ENCODE results near the gene TMEM131L. TPM values are rescaled to one million over a fixed set of nuclear protein-coding genes. Genes with fewer than 3 reads are reported as not detected.

TMEM131L gene
- total RNA-seq, 1 experiment from 2014 or later, result 14.6 TPM

DNA sequence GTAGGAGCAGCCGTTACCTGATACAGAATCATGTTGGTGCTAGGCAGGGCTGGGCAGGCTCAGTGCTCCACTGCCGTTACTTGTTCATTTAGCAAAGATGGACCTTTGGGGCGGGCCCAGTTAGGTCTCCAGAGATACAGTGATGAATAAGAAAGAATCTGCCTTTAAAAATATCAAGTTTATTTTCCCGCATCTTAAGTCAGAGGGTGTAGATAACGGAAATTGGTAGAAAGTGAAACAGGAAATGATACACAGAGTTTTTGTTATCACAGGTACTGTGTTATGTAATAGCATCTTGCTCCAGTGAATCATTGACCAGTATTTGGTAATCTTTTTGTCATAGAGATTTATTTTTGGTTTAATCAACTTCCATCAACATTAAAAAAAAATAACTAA is 5.5 kb downstream of the TMEM131L start:
- no peak overlapping the region for H3K4me3 Mint-ChIP-seq
- TF ChIP-seq, protein P1, sequence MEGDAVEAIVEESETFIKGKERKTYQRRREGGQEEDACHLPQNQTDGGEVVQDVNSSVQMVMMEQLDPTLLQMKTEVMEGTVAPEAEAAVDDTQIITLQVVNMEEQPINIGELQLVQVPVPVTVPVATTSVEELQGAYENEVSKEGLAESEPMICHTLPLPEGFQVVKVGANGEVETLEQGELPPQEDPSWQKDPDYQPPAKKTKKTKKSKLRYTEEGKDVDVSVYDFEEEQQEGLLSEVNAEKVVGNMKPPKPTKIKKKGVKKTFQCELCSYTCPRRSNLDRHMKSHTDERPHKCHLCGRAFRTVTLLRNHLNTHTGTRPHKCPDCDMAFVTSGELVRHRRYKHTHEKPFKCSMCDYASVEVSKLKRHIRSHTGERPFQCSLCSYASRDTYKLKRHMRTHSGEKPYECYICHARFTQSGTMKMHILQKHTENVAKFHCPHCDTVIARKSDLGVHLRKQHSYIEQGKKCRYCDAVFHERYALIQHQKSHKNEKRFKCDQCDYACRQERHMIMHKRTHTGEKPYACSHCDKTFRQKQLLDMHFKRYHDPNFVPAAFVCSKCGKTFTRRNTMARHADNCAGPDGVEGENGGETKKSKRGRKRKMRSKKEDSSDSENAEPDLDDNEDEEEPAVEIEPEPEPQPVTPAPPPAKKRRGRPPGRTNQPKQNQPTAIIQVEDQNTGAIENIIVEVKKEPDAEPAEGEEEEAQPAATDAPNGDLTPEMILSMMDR (conservative IDR thresholded peaks at IDR 0.05), result no peak
- Histone ChIP-seq H3K27me3 (ENCODE audit: insufficient read depth, low read length) (no peaks in the 10 kb centered on the region; the same call in 1 of the 2 replicates), H2BK12ac (ENCODE audit: insufficient read length, low read depth, low read length) (no peak overlapping the region), H3K14ac (ENCODE audit: insufficient read depth, low read length) (no peak overlapping the region), H4K8ac (replicated peaks; ENCODE audit: insufficient read length, low read depth, low read length) (no peak overlapping the region), H2BK120ac (ENCODE audit: low read depth, low read length, poor library complexity, severe bottlenecking) (no peak overlapping the region), H3K4me1 (ENCODE audit: insufficient read depth, low read length) (no peaks in the 10 kb centered on the region; the same call in 1 of the 2 replicates), H2AK5ac (ENCODE audit: insufficient read length, low read length) (no peak overlapping the region), H3K9me3 (ENCODE audit: control insufficient read depth, low read depth, low read length) (no peaks in the 10 kb centered on the region), H3K79me1 (ENCODE audit: insufficient read depth, low read depth, low read length, poor library complexity, severe bottlenecking) (no peaks in the 10 kb centered on the region), H2BK5ac (ENCODE audit: insufficient read length, low read length) (no peak overlapping the region), H3K23ac (ENCODE audit: insufficient read length, low read depth, low read length) (no peak overlapping the region), H3K4ac (ENCODE audit: low read depth, low read length) (no peak overlapping the region), H4K20me1 (ENCODE audit: control insufficient read depth, insufficient read depth, insufficient read length) (no peaks in the 10 kb centered on the region), H4K5ac (ENCODE audit: insufficient read length, low read depth, low read length) (no peak overlapping the region), H2BK15ac (ENCODE audit: low read depth, low read length) (no peak overlapping the region), H3K4me2 (ENCODE audit: insufficient read depth, insufficient read length, low read length) (no peak overlapping the region), H3K56ac (ENCODE audit: insufficient read length, low read depth, low read length) (no peak overlapping the region), H3K27ac (ENCODE audit: insufficient read length, low read depth, low read length) (no peak overlapping the region), H3K18ac (ENCODE audit: insufficient read length, low read depth, low read length) (no peak overlapping the region), H2AFZ (ENCODE audit: low read length) (no peak overlapping the region), H3T11ph (ENCODE audit: low read length) (no peak overlapping the region), H2BK20ac (ENCODE audit: low read depth, low read length, poor library complexity, severe bottlenecking) (no peak overlapping the region), H4K91ac (ENCODE audit: insufficient read length, low read depth, low read length) (no peak overlapping the region), H3K9ac (ENCODE audit: extremely low read depth, insufficient read length, low read length) (no peak overlapping the region), H3K79me2 (ENCODE audit: insufficient read depth, low read length) (peaks cover 12% of the 10 kb centered on the region; the same call in 1 of the 2 replicates), H3K23me2 (ENCODE audit: insufficient read length, low read depth, low read length, poor library complexity, severe bottlenecking) (peaks cover 6% of the 10 kb centered on the region)
- H3K27me3 Mint-ChIP-seq (ENCODE audit: low read depth), result no peaks in the 10 kb centered on the region
- no CpG with 5 or more reads among the region's 5 CpGs for WGBS (ENCODE audit: extremely low coverage, insufficient read length, low lambda C conversion rate)
- no peaks in the 10 kb centered on the region; a peak in 1 of 5 replicates for H3K9me3 Mint-ChIP-seq
- H3K27ac Mint-ChIP-seq, result no peak overlapping the region
- DNase-seq, result no peak
- H3K4me1 Mint-ChIP-seq, result peaks cover 11 to 18% of the 10 kb centered on the region in 2 experiments
- H3K36me3 Mint-ChIP-seq (ENCODE audit: insufficient read depth in 1 of 3, low read depth in 3 of 3), result peaks cover 17 to 23% (median 17%) of the 10 kb centered on the region in 3 experiments

Data from H9 (cell line).